Fibroblast of peridontal ligament (primary cell): Measurements from ENCODE around the gene CISTR.
"Not testable (repeated sequence)": the region's sequence is repeated elsewhere in the genome, so short reads cannot be mapped to it uniquely, and the experiment has no call there.

Experiments used
- DNase-seq: peaks from one replicate; pipeline ENCODE4 v3.0.0-alpha.2; 2010; ENCODE audit errors: extremely low read depth

Gene CISTR

GRCh38 chr12:53762793-53763192, 11.0 kb upstream of the CISTR start:
- DNase-seq: not testable (repeated sequence)

- DNase-seq: no peak
These were observed 9.5 kb upstream of the CISTR start for GRCh38 chr12:53761306-53761705.

- DNase-seq: no peak
These were observed 7.5 kb upstream of the CISTR start for GRCh38 chr12:53759261-53759660.

- no peak for DNase-seq
These were observed 6.9 kb upstream of the CISTR start for GRCh38 chr12:53758730-53759103.

GRCh38 chr12:53758081-53758729, 6.4 kb upstream of the CISTR start:
- no peak for DNase-seq

GRCh38 chr12:53757101-53757770, 5.5 kb upstream of the CISTR start:
- DNase-seq: peak; percentile 53

GRCh38 chr12:53756300-53757100, 4.7 kb upstream of the CISTR start:
- no peak for DNase-seq

GRCh38 chr12:53755893-53756292, 4.1 kb upstream of the CISTR start:
- no peak for DNase-seq

GRCh38 chr12:53755451-53755891, 3.7 kb upstream of the CISTR start:
- DNase-seq: no peak

- peak; percentile 73 for DNase-seq
These were observed 3.0 kb upstream of the CISTR start for GRCh38 chr12:53754633-53755264.

- DNase-seq: no peak
These were observed 2.4 kb upstream of the CISTR start for GRCh38 chr12:53754188-53754585.

GRCh38 chr12:53752621-53753020, 842 bp upstream of the CISTR start:
- DNase-seq: no peak

- no peak for DNase-seq
These were observed 418 bp upstream of the CISTR start for GRCh38 chr12:53752192-53752601.

GRCh38 chr12:53750812-53751335, 905 bp downstream of the CISTR start:
- DNase-seq: no peak

- no peak for DNase-seq
These were observed 1.6 kb downstream of the CISTR start for GRCh38 chr12:53749986-53750811.

- DNase-seq: no peak
These were observed 3.5 kb downstream of the CISTR start for GRCh38 chr12:53748072-53748840.

- DNase-seq: no peak
These were observed 4.7 kb downstream of the CISTR start for GRCh38 chr12:53747095-53747494.

GRCh38 chr12:53746592-53747092, 5.1 kb downstream of the CISTR start:
- peak; percentile 92 for DNase-seq

- no peak for DNase-seq
These were observed 7.0 kb downstream of the CISTR start for GRCh38 chr12:53744751-53745150.

GRCh38 chr12:53744130-53744441, 7.7 kb downstream of the CISTR start:
- DNase-seq: no peak
